M059J (cell line): ENCODE measurements around the gene HSPB1. TPM values are rescaled to one million over a fixed set of nuclear protein-coding genes. Genes with fewer than 3 reads are reported as not detected.
A peak's percentile ranks its signal among the peaks of the same experiment; 100 is the strongest.
"Not testable (repeated sequence)": the region's sequence is repeated elsewhere in the genome, so short reads cannot be mapped to it uniquely, and the experiment has no call there.

Experiments used
- DNase-seq: peaks from one replicate; pipeline ENCODE4 v3.0.0-alpha.2; 2012; ENCODE audit warnings: low read depth
- total RNA-seq: library from RNA; depleted of rRNA; stranded (reverse); fragments of >200 nt; shearing (Covaris generic); gene quantifications from 2 replicates; pipeline ENCODE4 v1.2.3, GENCODE V29; 2014

The HSPB1 gene
- total RNA-seq, 1 experiment from 2014 or later: 204 TPM

GRCh38 chr7:76281706-76282343 lies 20.6 kb upstream of the HSPB1 start:
- no peak for DNase-seq

- DNase-seq: no peak
Measured at GRCh38 chr7:76282344-76283253, 19.9 kb upstream of the HSPB1 start.

GRCh38 chr7:76283254-76284159 lies 19.0 kb upstream of the HSPB1 start:
- no peak for DNase-seq

- peak; percentile 30 for DNase-seq
Measured at GRCh38 chr7:76285604-76286374, 16.7 kb upstream of the HSPB1 start.

GRCh38 chr7:76286842-76287403 lies 15.6 kb upstream of the HSPB1 start:
- DNase-seq: no peak

- peak; percentile 53 for DNase-seq
Measured at GRCh38 chr7:76290847-76291350, 11.6 kb upstream of the HSPB1 start.

- peak; percentile 99 for DNase-seq
Measured at GRCh38 chr7:76291351-76292212, 10.9 kb upstream of the HSPB1 start.

GRCh38 chr7:76292213-76292573 lies 10.3 kb upstream of the HSPB1 start:
- no peak for DNase-seq

GRCh38 chr7:76292911-76293310 lies 9.6 kb upstream of the HSPB1 start:
- not testable (repeated sequence) for DNase-seq

GRCh38 chr7:76293407-76293901 lies 9.0 kb upstream of the HSPB1 start:
- DNase-seq: no peak

GRCh38 chr7:76294344-76295024 lies 8.0 kb upstream of the HSPB1 start:
- peak; percentile 97 for DNase-seq

GRCh38 chr7:76296743-76297740 lies 5.4 kb upstream of the HSPB1 start:
- DNase-seq: peak; percentile 46

- peak; percentile 90 for DNase-seq
Measured at GRCh38 chr7:76300166-76300731, 2.2 kb upstream of the HSPB1 start.

- DNase-seq: no peak
Measured at GRCh38 chr7:76301000-76301399, 1.5 kb upstream of the HSPB1 start.

- peak; percentile 91 for DNase-seq
Measured at GRCh38 chr7:76303202-76304147, 1.0 kb downstream of the HSPB1 start.

- DNase-seq: peak; percentile 40
Measured at GRCh38 chr7:76304888-76305375, 2.5 kb downstream of the HSPB1 start.
